Left ventricle myocardium inferior (tissue), 1 donor: ENCODE results near the gene LSM6. TPM values are rescaled to one million over a fixed set of nuclear protein-coding genes. Genes with fewer than 3 reads are reported as not detected.

Source experiments
- DNase-seq: peaks from one replicate; pipeline ENCODE4 v3.0.0-alpha.2; 2020
- H3K27ac ChIP-seq: fragments of 200-600 bp; replicated peaks from 2 replicates; pipeline ENCODE4 v1.8.0; 2021
- H3K27me3 ChIP-seq: fragments of 200-600 bp; 2 replicates; pipeline ENCODE4 v1.8.0; 2021; ENCODE audit warnings: low read depth
- H3K36me3 ChIP-seq: fragments of 200-600 bp; 2 replicates; pipeline ENCODE4 v1.8.0; 2021
- H3K4me1 ChIP-seq: fragments of 200-600 bp; 2 replicates; pipeline ENCODE4 v1.8.0; 2021
- H3K4me3 ChIP-seq: fragments of 200-600 bp; 2 replicates; pipeline ENCODE4 v1.8.0; 2021; ENCODE audit warnings: mild to moderate bottlenecking, moderate library complexity
- H3K9me3 ChIP-seq: fragments of 200-600 bp; replicated peaks from 2 replicates; pipeline ENCODE4 v1.8.0; 2021
- intact Hi-C: fragments of 100-400 bp; cut with micrococcal nuclease; formaldehyde crosslinking; loops from one replicate; pipeline ENCODE4 v1.11.0; 2022
- total RNA-seq: library from RNA; stranded (reverse); fragmentation: NEBNext Ultra II Directional; extraction: Animal tissue kit (Norgen Biotek cat#: 25700); gene quantifications from one replicate; pipeline ENCODE4 v1.2.1, GENCODE V29; 2021
- TF ChIP-seq, protein P1 (sequence below): fragments of 200-600 bp; IDR thresholded peaks from 2 replicates; pipeline ENCODE4 v1.8.0; 2021; ENCODE audit warnings: antibody characterized with exemption, mild to moderate bottlenecking, borderline replicate concordance
- donor health status: DM: no; HTN: yes; CAD: no; lungs with severe emphysema.

The LSM6 gene
- total RNA-seq, 1 donor from 2014 or later = 15.9 TPM

DNA sequence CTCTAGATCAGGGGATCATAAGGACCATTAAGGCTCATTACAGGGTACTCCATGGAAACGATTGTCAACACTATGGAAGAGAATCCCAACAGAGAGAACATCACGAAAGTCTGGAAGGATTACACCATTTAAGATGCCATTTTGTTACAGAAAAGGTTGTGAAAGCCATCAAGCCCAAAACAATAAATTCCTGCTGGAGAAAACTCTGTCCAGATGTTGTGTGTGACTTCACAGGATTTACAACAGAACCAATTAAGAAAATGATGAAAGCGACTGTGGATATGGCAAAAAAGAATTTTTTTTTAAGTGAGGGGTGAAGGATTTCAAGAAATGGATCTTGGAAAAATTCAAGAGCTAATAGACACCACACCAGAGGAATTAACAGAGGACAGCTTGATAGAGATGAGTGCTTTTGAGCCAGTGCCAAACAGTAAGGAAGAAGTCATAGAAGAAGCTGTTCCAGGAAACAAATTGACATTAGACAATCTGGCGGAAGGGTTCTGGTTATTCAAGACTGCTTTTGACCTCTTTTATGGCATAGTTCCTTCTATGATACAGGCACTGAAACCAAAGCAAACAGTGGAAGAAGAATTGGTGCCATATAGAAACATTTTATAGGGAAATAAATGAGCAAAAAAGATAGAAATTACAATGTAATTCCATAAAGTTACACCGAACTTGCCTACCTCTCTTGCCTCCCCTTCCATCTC, 17.3 kb upstream of the LSM6 start:
- Histone ChIP-seq H3K9me3 (peaks cover 29% of the 10 kb centered on the region), H3K36me3 (no peaks in the 10 kb centered on the region), H3K27ac (no peak overlapping the region), H3K27me3 (peaks cover 9% of the 10 kb centered on the region), H3K4me1 (no peaks in the 10 kb centered on the region), H3K4me3 (no peak overlapping the region)
- TF ChIP-seq, protein P1, sequence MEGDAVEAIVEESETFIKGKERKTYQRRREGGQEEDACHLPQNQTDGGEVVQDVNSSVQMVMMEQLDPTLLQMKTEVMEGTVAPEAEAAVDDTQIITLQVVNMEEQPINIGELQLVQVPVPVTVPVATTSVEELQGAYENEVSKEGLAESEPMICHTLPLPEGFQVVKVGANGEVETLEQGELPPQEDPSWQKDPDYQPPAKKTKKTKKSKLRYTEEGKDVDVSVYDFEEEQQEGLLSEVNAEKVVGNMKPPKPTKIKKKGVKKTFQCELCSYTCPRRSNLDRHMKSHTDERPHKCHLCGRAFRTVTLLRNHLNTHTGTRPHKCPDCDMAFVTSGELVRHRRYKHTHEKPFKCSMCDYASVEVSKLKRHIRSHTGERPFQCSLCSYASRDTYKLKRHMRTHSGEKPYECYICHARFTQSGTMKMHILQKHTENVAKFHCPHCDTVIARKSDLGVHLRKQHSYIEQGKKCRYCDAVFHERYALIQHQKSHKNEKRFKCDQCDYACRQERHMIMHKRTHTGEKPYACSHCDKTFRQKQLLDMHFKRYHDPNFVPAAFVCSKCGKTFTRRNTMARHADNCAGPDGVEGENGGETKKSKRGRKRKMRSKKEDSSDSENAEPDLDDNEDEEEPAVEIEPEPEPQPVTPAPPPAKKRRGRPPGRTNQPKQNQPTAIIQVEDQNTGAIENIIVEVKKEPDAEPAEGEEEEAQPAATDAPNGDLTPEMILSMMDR = no peak
- no peak for DNase-seq
- intact Hi-C loops = no loop called here

DNA sequence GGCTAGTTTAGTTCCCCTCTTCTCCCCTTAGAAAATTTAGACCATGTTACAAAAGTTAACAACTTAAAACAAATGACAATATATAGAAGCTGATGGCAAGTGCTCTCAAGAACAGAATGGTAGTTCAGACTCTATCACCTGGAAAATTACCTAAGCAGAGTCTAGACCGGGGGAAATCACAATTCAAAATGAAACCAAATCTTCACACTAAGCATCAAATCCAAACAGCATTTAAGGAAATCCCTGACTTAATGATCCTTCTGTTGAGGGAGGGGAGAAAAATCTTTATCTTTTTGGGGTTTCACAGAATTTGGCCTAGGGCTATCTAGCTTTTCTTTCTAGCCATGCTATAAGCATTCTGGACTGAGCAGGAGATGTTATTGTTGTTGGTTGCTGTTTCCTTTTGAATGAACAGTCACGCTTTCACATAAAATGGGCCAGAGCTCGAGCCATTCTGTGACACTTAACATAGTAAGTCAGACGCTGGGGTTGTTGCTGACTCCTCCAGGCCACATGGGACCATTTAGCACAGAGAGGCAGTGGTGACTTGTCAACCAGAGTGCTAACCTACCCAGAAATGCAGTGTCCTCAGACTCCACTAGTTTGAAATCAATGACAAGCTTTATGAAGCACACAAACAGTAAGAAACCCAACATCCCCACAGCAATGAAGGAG, 16.0 kb upstream of the LSM6 start:
- TF ChIP-seq, protein P1 = no peak
- no peaks in the 10 kb centered on the region for H3K4me1 ChIP-seq
- no peak for DNase-seq
- peaks cover 29% of the 10 kb centered on the region for H3K9me3 ChIP-seq
- no peaks in the 10 kb centered on the region for H3K36me3 ChIP-seq
- intact Hi-C loops = no loop called here
- H3K4me3 ChIP-seq = no peak overlapping the region
- H3K27ac ChIP-seq = no peak overlapping the region
- peaks cover 9% of the 10 kb centered on the region for H3K27me3 ChIP-seq

DNA sequence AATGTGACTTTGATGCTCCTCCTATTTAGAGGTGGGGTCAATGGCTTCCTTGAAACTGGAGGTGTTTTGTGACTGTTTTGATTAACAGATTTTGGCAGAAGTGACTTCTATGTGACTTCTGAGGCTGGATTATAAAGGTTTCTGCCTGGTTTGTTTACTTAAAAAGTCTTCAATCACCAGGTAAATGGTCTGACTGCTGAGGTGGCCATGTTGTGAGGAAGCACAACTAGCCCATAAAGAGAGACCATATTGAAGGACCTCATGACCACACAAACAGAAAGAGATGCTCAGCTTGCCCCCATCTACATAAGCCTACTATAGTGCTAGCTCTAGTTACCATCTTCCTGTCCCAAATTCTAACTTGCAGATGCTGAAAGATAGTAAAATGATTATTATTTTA, 14.3 kb upstream of the LSM6 start:
- no peak overlapping the region for H3K27ac ChIP-seq
- H3K4me1 ChIP-seq = no peaks in the 10 kb centered on the region
- intact Hi-C loops = no loop called here
- H3K36me3 ChIP-seq = no peaks in the 10 kb centered on the region
- TF ChIP-seq, protein P1 = no peak
- DNase-seq = no peak
- peaks cover 29% of the 10 kb centered on the region for H3K9me3 ChIP-seq
- peaks cover 6% of the 10 kb centered on the region for H3K27me3 ChIP-seq
- H3K4me3 ChIP-seq = no peak overlapping the region

DNA sequence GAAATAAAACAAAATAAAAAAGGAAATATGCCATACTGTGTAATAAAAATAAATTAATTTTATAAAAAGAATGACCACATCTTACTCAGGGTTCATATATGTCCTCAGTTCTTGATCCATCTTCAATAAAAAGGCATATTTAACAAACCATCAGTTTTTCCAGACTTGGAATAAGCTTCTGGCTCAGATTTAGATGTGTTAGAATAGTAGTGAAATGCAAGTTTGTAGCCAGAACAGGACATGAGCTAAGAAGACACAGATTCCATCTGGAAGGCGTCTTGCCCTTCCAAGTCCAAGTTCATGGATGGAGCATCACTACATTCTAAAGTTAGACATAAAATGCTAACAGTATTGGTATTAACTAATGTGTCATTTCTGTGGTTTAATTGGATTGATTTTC, 10.3 kb upstream of the LSM6 start:
- peaks cover 18% of the 10 kb centered on the region for H3K9me3 ChIP-seq
- TF ChIP-seq, protein P1 = no peak
- H3K27ac ChIP-seq = no peak overlapping the region
- H3K4me3 ChIP-seq = no peak overlapping the region
- DNase-seq = no peak
- peaks cover 4% of the 10 kb centered on the region for H3K27me3 ChIP-seq
- H3K36me3 ChIP-seq = no peaks in the 10 kb centered on the region
- intact Hi-C loops = no loop called here
- H3K4me1 ChIP-seq = no peaks in the 10 kb centered on the region

DNA sequence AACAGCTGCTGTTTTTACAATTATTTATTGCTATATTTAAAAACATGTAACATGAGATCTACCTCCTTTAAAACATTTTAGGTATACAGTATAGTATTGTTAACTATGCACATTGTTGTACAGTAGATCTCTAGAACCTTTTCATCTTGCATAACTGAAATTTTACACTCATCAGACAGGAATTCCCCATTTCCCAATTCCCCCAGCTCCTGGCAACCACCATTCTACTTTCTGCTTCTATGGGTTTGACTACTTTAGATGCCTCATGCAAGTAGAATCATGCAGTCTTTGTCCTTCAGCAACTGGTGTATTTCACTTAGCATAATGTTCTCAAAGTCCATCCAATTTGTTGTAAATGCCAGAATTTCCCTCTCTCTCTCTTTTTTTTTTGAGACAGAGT, 9.7 kb upstream of the LSM6 start:
- TF ChIP-seq, protein P1 = no peak
- no peak for DNase-seq
- Histone ChIP-seq H3K9me3 (peaks cover 17% of the 10 kb centered on the region), H3K4me1 (no peaks in the 10 kb centered on the region), H3K27ac (no peak overlapping the region), H3K4me3 (no peak overlapping the region), H3K27me3 (peaks cover 4% of the 10 kb centered on the region), H3K36me3 (no peaks in the 10 kb centered on the region)
- intact Hi-C loops = no loop called here
